ENCODE results near the gene ICAM1.

Gene ICAM1

DNA sequence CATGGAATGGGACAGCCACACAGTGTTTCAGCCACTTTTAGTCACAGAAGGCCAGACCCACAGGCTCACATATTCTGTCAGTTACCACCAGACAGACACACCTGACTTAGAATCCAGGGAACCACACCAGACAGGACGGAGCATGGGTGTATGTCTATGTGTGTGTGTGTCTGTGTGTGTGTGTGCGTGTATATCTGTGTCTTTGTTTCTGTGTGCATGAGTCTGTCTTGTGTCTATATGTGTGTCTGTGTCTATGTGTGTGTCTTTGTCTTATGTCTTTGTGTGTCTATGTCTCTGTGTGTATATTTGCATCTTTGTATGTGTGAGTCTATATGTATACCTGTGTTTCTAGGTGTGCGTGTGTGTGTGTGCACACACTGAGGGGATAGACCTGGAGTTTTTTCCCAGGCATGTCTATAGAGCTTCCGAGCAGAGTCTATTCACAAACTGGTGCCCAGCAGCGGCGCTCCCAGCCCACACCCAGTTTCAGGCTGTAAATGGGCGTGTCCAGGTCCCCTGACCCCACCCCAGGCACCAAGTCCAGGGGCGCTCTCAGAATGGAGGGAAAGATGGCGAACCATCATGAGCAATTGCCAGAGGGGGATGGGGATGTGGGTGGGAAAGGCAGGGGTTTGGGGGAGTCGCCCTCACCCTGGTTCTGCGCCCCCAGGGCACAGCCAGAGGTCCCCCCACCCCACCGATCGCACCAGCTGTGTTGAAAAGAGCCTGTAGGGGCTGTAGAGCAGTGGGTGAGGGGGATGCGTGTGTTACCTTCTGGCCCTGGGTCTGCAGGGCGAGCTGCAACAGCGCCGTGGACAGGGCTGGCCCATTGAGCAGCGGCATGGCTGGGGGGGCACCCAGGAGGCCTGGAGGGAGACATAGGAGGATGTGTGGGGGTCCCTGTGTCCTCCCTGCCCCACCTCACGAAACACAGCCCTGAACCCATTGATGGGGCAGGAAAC, 51.2 kb downstream of the ICAM1 start:
- no peak for DNase-seq (ENCODE audit: low spot score)

DNA sequence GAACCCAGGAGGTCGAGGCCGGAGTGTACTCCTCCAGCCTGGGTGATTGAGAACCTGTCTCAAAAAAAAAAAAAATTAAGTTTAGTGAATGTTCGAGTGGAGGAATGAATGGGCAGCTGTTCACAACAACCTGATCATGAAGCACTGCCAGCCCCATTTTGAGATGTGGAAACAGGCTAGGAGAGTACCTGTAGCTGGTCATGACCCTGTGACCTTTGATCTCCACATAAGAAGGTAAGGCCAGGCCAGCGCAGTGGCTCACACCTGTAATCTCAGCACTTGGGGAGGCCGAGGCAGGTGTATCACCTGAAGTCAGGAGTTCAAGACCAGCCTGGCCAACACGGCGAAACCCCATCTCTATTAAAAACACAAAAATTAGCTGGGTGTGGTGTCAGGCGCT, 54.8 kb downstream of the ICAM1 start:
- DNase-seq (ENCODE audit: low spot score) = no peak

DNA sequence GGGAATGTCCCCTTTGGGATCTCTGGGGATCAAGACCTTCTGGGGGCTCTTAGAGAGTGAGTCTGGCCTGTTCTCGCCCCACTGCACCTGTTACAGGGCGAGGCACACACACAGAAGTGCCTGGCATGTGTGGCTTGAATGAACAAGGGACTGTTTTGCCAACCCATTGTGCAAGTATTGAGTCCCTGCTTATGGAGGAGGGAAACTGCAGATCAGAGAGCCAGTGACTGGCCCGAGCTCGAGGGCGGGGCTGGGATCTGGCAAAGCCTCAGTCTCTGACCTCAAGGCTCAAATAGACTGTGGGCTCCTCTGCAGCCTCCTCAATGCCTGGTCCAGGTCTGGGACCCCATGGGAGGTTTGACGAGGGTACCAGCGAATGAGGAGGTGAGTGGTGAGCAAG, 56.9 kb downstream of the ICAM1 start:
- DNase-seq (ENCODE audit: low spot score) = no peak

DNA sequence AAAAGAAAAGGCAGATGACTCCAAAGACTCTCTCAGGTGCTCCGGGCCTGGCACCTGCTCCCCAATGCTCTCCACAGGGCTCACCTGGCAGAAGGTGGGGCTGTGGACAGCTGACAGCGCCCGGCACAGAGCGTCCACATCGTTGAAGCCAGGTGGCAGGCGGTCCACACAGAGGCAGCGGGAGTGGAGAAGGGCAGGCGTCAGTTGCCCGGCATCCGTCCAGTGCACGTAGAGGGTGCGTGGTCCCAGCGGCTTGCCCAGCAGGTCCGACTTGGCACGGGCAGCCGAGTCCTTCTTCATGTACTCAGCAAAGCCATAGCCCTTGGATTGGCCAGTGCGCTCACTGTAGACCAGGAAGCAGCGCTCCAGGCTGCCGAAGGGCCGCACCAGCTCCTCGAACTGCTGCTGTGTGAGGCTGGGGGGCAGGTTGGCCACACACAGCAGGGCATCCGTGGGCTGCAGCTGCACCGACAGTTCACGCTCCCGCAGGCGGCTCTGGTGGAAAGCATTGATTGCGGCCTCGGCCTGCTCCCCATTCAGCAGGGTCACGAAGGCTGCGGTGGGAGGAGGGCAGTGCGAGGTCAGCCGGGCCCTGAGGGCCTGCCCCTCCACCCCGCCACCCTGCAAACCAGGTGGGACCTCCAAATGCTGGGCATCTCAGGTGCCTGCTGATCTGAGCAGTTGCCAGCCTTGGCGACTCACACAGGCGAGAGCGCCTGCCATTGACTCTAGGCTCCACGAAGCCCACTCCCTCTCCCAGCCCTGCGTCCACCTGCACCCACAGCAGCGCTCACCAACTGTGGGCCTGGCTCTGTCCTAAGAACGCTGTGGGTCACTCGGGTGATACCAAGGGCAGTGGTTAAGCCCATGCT, 57.9 kb downstream of the ICAM1 start:
- DNase-seq (ENCODE audit: low spot score) = no peak

DNA sequence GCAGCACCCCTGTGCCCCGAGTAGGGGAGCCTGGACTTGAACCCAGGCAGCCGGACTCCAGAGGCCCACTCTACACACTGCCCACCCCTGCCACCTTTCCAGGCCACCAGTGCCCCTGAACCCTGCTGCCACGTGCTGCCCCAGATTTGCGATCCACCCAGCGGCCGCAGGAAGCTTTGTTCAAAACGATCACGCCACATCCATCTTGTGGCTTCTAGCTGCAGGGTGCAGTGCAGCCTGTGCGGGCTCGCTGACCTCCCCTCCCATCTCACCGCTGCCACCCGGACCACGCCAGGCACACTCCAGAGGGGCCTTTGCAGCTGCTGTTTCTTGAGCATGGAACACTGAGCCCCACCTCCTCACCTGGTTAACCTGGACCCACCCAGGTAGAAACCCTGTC, 58.6 kb downstream of the ICAM1 start:
- DNase-seq (ENCODE audit: low spot score) = no peak

DNA sequence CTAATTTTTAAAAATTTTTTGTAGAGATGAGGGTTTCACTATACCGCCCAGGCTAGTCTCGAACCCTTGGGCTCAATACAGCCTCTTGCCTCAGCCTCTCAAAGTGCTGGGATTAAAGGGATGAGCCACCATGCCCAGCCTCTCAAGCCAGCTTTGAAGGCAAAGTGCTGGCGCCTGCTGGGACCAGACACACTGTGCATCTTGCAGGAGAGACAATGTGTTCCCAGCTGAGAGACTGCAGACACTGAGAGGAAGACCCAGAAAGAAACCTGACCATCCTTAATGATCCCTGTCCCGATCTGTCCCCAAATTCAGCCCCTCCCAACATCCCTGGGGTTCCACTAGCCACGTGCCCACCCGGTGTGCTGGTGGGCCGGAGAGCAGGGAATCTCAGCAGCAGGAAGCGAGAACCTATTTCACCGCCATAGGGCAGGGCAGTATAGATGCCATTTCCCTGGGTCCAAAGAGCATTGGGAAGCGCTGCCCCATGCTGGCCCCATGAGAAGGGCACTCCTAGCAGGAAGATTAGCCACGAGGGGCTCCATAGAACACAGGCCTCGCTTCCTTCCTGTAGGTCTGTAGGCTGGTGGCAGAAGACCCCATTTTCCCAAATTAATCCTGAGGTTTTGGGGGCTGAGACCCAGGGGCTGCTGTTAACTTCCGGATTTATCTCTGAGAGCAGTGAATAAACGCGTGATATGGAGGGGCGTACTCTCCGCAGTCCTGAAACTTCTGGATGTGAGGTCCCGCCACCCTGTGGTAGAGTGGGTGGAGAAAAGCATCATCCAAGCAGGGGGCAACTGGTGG, 61.4 kb downstream of the ICAM1 start:
- no peak for DNase-seq (ENCODE audit: low spot score)

DNA sequence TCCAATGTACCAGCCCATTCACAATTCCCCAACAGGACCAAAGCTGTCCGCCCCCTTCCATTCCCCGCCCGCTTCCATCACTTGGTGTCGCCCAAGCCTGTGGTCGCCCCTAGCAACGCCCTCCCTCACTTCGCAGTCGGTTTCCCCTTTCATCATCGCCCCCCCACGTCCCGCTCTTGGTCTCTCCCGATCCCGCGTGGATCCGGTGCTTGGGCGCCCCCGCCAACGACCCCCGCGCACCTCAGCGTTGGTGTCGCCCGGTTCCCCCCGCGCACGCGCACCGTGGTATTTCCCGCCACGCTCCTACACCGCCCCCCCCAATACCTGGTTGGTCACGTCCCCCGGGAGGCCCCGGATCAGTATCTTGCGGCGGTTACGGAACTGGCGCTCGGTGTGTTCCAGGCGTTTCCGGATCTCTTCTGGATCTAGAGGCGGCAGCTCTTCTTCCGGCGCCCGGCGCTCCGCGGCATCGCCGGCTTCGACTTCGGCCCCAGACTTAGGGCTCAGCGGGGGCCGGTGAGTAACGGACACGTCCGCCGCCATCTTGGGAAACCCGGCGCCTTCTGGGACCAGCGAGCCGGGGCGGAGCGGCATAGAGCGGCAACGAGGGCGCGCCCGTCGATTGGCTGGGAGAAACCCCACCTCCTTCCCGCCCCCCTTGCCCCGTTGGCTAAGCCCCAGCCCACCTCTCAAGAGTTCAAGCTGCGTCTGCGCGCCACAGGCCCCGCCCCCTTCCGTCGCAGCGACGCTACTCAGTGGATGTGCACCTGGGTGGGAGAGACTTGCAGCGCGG, 62.2 kb downstream of the ICAM1 start, which contains the start of gene RAVER1:
RAVER1 (minus strand) TSS at position 565 of the 793 bp plus-strand sequence; CDS start at position 543, 22 bp downstream.
- peak; percentile 97 for DNase-seq (ENCODE audit: low spot score)

DNA sequence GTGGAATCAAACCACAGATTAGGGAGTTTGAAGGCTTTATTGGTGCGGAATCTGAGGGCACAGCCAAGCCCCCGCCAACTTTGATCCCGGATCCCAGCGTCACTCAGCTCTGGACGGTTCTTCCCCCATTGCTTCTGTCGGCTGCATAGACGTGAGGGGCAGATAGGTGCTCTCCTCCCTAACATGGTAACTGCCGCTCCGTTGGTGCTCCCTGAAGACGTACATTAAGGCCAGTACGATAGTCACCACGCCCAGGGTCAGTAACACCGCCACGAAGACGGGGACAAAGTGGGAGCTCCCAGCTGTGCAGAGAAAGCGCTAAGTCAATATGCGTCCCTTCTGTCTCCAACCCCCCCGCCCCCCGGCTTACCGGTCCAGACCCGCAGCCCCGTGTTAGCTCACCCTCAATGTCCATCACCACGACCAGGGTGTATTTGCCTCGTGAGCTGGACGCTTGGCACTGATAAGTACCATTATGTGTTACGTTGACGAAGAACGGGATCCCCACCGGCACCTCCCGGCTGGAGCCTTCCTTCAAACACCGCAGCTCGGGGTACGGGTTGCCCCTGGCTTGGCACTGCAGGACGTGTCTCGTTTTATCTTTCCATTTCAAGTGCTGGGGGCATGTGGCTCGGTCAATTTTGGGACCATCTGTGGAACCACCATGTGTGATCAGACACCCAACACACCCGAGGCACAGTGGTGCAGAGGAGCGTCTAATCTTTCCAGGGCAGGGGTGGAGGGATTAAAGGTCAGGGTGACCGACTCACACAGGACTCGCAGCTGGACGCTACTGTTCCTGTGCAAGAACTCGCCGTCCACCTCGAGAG, 63.1 kb downstream of the ICAM1 start:
- peak; percentile 70 for DNase-seq (ENCODE audit: low spot score)

DNA sequence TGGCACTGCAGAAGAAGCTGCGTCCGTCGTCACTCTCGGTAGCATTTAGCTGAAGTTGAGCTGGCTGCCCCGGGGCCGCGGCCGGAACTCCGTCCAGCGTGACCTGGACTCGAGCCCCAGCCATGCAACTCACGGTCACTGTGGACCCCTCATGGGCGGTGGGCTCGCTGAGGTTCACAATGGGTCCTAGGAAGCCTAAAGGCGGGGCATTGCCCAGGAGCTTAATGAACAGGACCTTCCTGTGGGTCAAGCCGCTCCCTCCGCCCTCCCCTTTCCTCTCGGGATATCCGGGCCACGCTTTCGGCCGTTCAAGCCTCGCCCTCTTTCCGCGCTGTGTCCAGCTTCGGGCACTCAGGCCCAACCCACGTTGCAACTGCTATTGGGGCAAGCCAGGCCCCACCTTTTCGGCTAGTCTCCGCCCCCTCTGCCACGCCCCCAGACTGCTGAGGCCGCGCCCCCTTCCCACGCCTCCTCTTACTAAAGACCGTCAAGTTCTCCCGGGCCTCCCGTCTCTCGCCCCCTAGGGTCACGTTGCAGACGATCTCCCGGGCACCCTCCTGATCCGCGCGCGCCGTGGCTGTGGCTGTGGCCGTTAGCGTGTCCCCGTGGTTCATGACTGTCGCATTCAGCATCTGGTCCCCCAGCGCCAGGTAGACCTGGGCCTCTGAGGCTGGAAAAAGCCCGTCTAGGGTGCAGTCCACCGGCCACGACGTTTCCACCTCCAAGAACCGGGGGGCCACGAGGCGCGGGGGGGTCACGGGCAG, 63.9 kb downstream of the ICAM1 start:
- DNase-seq (ENCODE audit: low spot score) = peak; percentile 90

DNA sequence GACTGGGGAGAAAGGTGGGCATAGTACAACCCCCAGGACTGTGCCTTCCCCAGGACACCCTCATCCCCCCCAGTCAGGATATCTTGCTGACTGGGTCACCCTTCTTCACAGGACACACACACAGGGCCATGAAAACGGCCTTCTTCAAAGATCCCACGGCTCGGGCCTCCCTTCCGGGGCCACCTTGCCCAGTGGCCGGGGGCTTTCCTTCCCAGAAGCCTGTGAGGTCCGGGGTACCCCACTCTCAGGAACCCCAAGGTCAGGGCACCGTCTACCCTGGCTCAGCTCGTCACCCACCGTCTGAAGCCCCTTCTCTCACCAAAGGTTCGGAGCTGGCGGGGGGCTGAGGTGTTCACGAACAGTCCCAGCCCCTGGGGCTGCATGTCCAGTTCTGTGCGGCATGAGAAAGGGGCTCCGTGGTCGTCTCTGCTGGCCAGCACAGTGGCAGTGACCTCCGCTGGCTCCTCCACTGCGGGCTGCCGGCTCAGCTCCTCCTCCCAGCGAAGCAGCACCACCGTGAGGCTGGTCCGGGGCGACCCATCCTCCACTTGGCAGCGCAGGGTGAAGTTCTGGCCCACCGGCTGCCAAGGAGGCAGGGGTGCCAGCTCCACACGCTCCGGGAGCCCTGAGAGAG, 64.5 kb downstream of the ICAM1 start:
- no peak for DNase-seq (ENCODE audit: low spot score)

All from SW480 (cell line).